GM15510 (cell line): ENCODE measurements around the gene SEMA4C.

Source experiments
- POLR2A ChIP-seq: IDR thresholded peaks from 3 replicates; pipeline ENCODE4 v1.6.1; 2011; ENCODE audit warnings: borderline replicate concordance; ENCODE audit not compliant: insufficient read length; ENCODE audit errors: extremely low read depth

Gene SEMA4C

DNA sequence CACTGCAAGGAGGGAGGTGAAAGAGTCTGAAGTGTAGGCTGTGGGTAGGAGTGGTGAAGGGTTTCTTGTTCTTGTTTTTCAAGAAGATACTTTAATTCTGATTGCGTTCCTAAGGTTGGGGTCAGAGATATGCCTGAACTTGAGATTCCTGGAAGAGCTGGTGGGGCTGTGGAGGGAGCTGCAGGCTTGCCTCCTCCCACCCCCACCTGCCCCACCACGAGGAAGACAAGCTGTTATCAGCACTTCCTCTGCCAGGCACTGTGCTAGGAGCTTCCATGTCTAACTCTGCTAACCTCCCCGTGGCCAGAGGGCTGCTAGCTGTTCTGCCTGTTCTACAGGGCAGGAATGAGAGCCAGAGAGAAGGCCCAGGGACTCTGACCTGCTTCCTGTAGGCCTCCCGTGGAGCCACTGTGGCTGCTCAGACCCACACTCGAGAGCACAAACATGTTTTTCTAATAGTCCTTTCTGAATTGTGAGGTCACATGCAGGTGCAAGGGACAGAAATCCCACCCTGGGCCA is 39.8 kb downstream of the SEMA4C start:
- no peak for TF ChIP-seq POLR2A

DNA sequence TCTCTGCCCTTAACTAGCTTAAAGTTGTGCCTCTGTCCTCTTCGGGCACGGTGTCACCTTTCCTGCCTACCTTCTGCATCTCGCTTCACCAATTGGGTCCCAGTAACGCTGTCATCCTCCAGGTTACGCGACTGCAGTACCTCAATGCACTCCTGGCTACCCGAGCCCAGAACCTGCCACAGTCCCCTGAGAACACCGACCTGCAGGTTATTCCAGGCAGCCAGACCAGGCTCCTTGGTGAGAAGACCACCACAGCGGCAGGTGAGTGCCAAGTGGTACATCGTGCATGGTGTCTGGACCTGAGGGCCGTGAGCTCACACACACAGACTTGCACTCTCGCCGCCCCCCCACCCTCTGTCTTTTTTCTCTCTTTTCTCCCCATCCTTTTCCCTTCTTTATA is 41.0 kb downstream of the SEMA4C start:
- no peak for TF ChIP-seq POLR2A

DNA sequence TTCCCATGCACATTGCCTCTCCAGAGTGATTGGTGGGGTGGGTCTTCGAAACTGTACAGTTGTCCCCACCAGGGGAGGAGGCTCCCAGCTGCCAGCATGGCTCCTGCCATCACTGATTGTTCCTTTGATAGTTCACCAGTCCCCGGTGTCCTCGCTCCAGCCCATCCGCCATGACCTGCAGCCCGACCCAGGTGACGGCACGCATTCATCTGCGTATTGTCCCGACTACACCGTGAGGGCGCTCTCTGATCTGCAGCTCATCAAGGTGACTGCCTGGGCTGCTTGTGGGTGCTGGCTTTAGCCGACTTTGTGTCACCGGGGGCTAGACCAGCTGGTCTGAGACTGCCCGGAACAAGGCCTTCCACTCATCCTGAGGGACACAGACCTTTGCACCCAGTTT is 41.4 kb downstream of the SEMA4C start:
- TF ChIP-seq POLR2A, result no peak

DNA sequence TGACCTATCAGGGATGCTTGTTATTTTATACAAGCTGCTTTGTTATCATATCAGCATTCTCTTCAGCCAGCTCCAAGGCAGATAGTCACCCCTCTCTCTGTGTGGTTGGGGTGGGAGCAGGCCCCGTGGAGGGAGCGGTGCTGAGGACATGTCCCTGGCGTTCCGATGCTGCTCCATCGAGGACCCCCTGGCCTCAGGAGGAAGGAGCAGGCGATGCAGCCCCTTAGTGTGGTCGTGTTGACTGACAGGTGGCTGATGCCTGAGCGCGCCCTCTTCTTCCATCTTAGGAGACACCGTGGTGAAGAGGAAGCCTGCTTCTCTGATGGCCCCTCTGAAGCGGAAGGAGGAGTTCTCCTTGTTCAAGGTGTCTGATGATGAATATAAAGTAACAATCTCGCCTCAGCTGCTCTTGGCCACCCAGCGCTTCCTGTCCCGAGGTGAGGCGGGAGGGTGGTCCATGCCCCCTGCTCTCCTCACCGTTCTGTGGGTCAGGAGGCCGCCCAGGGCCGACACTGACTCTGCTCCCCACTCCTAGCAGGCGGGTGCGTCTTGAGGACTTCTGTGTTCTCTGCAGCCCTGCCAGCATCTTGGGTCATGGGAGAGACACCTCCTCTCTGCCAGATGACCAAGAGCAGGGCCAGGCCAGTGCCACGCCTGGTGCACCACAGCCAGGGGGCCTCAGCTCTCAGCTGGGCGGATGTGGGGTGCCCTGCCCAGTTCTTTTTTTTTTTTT is 43.2 kb downstream of the SEMA4C start:
- no peak for TF ChIP-seq POLR2A

DNA sequence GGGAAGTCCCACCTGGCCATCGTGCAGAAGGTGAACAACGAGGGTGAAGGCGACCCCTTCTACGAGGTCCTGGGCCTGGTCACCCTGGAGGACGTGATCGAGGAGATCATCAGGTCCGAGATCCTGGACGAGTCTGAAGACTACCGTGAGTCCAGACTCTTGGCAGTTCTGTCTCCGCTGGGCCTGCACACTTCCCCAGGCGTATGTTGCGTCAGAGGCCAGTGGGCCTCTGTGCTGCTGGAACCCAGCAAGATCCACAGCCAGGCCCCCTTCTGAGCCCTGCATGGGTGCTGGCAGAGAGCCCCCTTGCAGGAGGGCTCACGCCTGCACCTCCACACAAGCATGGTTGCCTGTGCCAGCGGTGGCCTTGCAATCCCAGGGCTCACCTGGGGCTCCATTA is 44.8 kb downstream of the SEMA4C start:
- no peak for TF ChIP-seq POLR2A

DNA sequence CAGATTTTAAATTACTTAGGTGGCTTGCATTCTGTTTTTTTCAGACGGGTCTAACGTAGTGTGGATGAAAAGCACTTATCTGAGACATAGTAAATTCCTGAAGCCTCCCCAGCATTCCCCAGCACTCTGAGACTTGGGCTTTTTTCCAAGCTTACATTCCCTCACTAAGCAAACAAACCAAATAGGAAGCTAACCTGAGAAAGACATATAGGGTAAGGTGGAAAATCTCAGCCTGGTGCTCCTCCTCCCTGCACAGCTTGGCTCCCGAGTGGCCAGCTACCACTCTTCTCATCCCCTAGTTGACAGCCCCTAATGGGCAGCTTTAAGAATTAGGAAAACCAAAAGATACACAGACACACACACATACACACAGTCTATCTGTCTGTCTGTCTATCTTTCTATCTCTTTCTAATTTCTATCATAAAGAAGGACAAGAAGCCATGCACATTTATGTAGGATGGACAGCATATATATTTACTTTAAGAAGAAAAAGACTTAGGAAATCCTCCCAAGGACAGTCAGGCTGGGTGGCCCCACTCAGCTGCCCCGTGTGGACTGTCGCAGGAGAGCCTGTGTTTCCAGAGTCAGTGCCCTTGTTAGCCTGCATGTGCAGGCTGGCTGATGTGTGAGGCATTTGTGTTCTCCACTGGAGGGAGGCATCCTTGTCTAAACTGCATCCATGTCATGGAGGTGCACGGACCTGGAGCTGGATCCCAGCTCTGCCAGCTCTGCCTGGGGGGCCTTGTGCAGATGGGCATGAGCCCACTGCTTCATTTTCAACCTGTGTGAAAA is 45.6 kb downstream of the SEMA4C start:
- no peak for TF ChIP-seq POLR2A

DNA sequence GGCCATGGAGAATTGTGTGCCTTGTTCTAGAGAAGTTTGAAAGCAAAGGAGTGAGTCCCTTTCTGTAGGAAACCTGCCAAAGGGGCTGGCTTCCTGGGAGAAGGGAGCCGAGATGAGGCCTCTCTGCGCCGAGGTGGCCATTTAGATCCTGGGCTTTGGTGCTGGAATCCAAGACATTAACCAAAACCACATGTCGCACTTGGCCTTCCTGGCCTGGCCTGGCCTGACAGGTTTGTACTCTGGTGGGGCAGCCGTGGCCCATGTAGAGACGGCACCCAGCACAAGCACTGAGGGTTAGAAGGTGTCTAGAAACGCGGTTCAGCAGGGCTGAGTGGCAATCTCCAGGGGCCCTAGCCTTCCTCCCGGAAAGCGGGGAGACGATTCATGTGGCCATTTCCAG is 46.7 kb downstream of the SEMA4C start:
- TF ChIP-seq POLR2A, result no peak

DNA sequence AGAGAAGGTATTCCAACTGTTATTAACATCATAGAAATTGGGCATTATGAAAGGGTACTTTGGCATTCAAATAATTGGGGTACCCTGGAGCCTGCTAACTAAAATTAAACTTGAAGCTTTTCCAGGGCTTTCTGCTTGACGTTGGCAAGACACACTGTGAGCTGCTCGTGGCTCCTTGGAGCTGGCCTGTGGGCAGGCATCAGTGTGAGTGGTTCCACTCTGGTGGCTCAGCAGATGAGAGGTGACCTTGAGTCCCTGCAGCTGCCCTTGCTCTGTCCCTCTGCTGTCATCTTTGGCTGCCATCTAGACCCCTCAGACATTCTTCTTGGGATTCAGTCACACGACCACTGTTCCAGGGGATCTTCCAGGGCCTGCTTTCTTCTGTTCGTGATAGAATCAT is 47.1 kb downstream of the SEMA4C start:
- no peak for TF ChIP-seq POLR2A

DNA sequence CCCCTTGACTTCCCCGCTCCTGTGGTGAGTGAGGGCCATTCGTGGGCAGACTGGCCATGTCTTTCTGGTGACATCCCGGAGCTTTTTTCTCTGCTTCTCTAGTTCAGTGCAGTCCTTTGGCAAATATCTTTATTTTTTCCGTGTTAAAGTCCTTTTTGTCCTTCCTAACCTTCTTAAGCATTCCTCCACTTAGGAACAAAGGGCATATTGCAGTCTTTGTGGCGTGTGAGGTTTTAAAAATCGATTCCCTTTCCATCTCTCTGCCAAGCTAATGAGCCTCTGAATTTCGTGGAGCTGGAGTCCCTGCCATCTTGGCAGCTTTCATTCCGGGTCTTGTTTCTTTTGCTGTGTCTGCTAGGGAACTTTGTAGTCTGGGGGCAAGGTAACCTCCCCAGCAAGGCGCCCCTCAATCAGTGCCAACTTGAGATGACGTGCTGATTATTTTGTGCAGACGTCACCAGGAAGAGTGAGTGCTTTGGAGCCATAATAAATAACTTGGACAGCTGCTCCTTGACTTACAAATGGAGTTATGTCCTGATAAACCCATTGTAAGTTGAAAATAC is 48.7 kb downstream of the SEMA4C start:
- no peak for TF ChIP-seq POLR2A

DNA sequence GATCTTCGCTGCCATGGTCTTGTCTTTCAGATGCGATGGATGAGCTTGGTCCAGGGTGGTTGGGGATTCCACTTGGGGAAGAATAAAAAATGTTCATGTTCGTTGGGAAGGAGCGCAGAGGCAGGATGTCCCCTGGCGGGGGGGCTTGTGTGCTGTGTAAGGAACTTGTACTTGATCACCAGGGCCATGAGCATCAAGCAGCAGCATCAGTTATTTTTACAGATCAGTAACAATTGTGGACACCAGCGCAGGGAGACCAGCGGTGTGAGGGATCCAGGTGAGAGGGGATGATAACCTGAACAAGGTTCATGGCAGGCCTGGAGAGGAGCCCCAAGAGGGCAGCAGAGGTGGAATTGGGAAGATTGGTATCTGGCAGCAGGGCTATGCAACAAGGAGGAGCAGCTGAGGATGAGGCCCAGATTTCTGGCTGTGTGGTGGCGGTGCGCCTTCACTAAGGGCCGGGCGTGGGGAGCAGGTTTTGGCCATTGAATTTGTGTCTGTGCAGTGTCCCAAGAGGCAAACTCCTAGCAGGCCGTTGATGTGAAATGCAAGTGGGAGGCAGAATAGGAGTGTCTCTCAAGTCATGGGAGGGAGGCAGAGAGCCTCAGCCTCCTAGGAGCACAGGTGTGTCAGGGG is 49.9 kb downstream of the SEMA4C start:
- no peak for TF ChIP-seq POLR2A

DNA sequence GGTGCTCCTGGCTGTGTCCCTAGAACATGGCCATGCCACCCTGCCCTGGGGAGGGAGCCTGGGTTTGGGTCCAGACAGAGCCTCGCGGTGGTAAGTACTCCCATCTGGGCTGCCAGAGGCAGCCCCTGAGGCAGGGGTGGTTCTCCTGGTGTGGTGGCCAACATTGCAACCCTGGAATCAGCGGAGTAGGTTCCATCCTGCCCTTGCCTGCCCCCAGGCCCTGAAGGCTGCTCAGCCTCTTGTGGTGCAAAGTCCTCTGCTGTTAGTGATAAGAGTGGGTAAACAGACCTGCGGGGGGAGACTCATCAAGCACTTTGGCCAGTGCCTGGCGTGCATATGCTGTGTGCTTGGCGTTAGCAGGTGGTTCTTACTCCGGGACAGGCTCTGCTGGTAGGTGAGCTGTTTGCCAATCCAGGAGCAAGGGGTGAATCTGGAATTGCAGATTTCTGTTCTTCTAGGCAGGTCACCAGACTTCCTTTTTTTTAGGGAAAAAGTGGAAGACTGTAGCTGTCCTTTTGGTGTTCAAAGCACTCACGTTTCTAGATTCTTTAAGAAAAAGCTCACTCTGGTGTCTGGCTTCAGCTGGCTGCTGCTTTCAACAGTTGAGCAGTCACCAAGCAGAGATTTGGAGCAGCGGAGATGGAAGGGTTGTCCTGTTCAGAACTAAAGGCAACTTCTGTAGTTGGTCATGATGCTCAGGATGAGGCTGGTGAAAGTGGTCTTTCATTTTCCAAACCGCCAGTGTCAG is 50.6 kb downstream of the SEMA4C start:
- TF ChIP-seq POLR2A, result no peak

DNA sequence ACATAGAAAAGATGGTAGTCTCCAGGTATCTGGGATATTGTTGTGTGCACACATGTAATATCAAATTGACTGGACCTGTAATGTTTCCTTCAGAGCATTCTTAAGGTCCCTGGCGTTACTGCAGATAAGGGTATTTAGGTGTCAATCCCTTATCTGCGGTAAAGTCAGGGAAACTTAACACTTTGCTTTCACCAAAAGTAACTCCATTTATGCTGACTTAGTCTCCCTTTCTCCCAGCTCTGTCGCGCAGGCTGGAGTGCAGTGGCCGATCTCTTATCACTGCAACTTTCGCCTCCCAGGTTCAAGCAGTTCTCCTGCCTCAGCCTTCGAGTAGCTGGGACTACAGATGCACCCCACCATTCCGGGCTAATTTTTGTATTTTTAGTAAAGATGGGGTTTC is 52.0 kb downstream of the SEMA4C start:
- TF ChIP-seq POLR2A, result no peak

DNA sequence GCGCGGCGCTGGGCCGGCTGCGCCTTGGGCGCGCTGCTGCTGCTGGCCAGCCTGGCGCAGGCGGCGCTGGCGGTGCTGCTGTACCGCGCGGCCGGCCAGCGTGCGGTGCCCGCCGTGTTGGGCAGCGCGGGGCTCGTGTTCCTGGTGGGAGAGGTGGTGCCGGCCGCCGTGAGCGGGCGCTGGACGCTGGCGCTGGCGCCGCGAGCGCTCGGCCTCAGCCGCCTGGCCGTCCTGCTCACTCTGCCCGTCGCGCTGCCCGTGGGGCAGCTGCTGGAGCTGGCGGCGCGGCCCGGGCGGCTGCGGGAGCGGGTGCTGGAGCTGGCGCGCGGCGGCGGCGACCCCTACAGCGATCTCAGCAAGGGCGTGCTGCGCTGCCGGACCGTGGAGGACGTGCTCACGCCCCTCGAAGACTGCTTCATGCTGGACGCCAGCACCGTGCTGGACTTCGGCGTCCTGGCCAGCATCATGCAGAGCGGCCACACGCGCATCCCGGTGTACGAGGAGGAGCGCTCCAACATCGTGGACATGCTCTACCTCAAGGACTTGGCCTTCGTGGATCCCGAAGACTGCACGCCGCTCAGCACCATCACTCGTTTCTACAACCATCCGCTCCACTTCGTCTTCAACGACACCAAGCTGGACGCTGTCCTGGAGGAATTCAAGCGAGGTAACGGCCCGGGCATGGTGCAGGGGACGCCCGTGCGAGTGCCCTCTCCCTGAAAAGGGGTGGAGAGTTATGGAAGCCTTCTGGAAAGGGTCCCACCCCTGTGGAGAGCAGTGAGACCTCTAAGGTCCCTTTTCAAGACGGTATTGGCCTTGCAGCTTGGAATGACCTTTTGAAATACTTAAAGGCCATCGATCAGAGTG is 52.8 kb downstream of the SEMA4C start:
- no peak for TF ChIP-seq POLR2A
